Cardiac fibroblast (primary cell): ENCODE measurements around the gene TMEM151A.

ENCODE experiments used
- DNase-seq, 2 donors: peaks; one replicate each; pipeline versions ENCODE4 v3.0.0 to v3.0.0-alpha.2; 2010; ENCODE audit warnings: low read depth in 2 of 2
- H3K4me3 ChIP-seq, 2 donors: replicated peaks in 1 of 2; 1 replicate in 1 of 2; 2 replicates in 1 of 2; pipeline ENCODE4 v1.5.1; 2011; ENCODE audit warnings: low read depth in 2 of 2, low read length in 2 of 2, mild to moderate bottlenecking in 2 of 2, moderate library complexity in 1 of 2
- TF ChIP-seq, protein P1 (sequence below): IDR thresholded peaks from one replicate; pipeline ENCODE4 v1.5.1; 2011; ENCODE audit warnings: low read depth, mild to moderate bottlenecking, low read length, inconsistent platforms

TMEM151A gene

DNA sequence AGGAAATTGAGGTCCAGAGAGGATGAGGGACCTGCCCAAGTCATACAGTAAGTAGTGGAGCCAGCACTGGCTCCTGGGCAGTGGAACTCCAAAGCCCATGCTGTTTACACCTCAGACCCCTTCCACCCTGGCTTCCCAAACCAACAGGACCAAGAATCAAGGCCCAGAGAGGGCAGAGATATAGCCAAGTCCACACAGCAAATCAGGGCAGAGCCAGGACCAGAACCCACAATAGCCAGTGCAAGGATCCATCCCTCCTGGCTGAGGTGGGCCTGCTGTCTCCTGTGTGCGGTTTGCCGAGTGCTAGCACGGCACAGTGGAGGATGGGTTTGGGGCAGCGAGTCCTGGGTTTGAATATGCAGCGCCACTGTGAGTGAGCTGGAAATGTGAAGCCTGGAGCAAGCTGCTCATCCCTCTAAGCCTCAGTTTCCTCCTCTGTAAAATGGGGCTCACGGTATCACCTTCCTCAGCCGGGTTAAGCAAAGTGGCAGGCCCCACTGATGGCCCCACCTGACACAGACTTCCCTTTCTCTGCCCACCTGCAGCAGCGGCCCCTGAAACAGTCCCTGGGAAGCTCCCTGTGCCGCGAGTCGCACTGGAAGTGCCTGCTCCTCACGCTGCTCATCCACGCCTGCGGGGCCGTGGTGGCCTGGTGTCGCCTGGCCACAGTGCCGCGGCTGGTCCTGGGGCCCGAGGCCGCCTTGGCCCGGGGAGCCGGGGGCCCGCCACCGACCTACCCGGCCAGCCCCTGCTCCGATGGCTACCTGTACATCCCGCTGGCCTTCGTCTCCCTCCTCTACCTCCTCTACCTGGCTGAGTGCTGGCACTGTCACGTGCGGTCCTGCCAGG, 2.3 kb downstream of the TMEM151A start:
- TF ChIP-seq, protein P1, sequence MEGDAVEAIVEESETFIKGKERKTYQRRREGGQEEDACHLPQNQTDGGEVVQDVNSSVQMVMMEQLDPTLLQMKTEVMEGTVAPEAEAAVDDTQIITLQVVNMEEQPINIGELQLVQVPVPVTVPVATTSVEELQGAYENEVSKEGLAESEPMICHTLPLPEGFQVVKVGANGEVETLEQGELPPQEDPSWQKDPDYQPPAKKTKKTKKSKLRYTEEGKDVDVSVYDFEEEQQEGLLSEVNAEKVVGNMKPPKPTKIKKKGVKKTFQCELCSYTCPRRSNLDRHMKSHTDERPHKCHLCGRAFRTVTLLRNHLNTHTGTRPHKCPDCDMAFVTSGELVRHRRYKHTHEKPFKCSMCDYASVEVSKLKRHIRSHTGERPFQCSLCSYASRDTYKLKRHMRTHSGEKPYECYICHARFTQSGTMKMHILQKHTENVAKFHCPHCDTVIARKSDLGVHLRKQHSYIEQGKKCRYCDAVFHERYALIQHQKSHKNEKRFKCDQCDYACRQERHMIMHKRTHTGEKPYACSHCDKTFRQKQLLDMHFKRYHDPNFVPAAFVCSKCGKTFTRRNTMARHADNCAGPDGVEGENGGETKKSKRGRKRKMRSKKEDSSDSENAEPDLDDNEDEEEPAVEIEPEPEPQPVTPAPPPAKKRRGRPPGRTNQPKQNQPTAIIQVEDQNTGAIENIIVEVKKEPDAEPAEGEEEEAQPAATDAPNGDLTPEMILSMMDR: no peak
- H3K4me3 ChIP-seq: no peak overlapping the region
- no peak for DNase-seq

DNA sequence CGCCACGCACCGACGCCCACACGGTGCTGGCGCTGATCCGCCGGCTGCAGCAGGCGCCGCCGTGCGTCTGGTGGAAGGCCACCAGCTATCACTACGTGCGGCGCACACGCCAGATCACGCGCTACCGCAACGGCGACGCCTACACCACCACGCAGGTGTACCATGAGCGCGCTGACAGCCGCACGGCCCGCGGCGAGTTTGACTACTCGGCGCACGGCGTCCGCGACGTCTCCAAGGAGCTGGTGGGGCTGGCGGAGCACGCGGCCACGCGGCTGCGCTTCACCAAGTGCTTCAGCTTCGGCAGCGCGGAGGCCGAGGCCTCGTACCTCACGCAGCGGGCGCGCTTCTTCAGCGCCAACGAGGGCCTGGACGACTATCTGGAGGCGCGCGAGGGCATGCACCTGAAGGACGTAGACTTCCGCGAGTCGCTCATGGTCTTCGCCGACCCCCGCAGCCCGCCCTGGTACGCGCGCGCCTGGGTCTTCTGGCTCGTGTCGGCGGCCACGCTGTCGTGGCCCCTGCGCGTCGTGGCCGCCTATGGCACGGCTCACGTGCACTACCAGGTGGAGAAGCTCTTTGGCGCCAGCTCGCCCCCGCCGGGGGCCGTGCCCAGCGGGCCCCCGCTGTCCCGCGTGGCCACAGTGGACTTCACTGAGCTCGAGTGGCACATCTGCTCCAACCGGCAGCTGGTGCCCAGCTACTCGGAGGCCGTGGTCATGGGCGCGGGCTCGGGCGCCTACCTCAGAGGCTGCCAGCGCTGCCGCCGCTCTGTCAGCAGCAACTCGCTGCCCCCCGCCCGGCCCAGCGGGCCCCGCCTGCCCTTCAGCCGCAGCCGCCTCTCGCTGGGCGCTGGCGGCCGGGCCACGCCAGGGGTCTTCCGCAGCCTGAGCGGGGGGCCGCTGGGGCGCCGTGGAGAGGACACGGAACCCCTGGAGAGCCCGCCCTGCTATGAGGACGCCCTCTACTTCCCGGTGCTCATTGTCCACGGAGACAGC, 3.2 kb downstream of the TMEM151A start:
- no peak overlapping the region for H3K4me3 ChIP-seq
- TF ChIP-seq, protein P1: no peak
- DNase-seq: no peak

DNA sequence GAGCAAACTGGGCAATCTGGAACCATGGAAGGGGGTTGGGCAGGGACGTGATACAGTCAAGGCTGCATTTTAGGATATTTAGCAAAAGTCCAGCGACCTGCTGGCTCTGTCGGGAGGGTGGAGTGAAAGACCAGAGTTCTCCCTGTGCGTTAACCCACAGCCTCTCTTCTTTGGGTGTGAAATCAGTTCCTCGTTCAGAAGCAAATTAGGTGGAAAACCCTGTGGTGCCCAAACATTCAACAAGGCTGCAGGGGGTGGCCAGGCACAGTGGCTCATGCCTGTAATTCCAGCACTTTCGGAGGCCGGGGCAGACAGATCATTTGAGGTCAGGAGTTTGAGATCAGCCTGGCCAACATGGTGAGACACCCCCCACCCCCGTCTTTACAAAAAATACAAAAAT, 5.9 kb downstream of the TMEM151A start:
- TF ChIP-seq, protein P1: no peak
- no peak overlapping the region for H3K4me3 ChIP-seq
- DNase-seq: no peak

DNA sequence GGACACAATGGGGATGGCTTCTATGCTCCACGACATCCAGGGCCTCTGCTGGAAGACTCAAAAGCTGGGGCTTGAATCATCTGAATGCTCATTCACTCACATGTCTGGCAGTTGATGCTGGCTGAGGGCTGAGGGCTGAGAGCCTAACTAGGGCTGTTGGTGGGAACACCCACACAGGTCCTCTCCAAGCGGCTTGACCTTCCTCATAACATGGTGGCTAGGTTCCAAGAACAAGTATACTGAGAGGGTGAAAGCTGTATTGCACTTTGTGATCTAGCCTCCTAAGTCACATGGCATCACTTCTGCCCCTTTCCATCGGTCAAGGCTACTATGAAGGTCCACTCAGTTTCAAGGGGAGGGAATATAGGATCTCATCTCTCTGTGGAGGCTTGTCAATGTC, 7.5 kb downstream of the TMEM151A start:
- no peak overlapping the region for H3K4me3 ChIP-seq
- DNase-seq: no peak
- TF ChIP-seq, protein P1: no peak

DNA sequence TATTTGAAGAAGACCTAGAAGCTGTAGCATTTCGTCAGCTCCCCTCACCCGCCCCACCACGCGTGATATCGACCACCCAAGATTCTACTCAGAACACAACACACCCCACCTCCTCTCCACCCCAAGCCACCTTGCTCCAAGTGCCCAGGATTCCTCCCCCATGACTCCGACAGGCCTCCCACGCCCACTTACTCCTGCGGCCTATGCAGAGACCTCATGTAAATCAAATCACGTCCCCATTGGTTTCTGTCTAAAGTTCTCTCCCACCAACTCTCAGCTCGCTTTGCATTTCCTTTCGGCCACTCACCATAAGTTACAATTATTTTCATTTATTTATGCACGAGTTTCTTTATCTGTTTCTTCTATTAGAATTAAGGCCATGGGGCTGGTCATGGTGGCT, 11.0 kb downstream of the TMEM151A start:
- no peak for DNase-seq
- TF ChIP-seq, protein P1: no peak
- no peak overlapping the region for H3K4me3 ChIP-seq

DNA sequence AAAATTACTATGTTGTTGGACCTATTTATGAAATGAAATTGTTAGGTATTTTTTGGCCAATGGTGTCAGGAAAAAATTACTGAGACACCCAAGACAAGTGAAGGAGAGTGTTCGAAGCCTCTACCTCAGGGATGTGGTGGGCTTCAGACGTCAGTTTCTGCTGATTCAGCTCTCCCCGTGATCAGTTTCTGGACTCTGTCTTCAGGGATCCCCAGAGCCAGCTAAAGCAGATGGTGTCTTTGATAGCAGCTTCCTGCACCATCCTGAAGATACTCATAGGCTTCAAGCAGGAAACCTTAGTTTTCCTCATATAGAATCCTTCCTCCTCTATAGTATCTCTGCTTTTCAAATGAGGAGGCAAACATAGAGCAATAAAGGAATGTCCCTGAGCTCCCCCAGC, 17.8 kb downstream of the TMEM151A start:
- no peak overlapping the region for H3K4me3 ChIP-seq
- DNase-seq: no peak
- TF ChIP-seq, protein P1: no peak
